HG03097 (cell line): ENCODE measurements around the gene CEP85L.

Source experiments
- ATAC-seq: cut with Tn5 transposase; IDR thresholded peaks from one replicate; pipeline ENCODE4 v1.9.1; 2021; ENCODE audit not compliant: unreplicated experiment, low FRiP score

The CEP85L gene

GRCh38 chr6:118663993-118664985 is 12.9 kb upstream of the CEP85L start:
- ATAC-seq = no peak

GRCh38 chr6:118661831-118662230 is 10.4 kb upstream of the CEP85L start:
- no peak for ATAC-seq

DNA sequence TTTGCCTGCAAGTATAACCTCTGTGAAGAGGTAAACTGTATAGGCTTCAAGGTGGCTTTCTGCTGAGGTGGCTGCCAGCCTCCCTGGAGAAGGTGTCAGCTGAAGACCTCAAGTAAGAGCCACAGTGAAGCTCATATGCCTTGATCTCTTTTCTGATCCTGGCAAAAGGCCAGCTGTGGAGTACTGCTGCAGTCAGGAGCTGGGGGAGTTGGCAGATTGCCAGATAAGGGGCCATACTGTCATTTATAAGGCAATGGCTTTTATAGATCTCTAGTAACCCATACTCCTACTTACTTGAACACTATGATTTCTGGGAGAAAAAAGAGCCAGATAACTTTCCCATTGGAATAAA is 8.8 kb upstream of the CEP85L start:
- no peak for ATAC-seq

GRCh38 chr6:118659513-118660217 is 8.3 kb upstream of the CEP85L start:
- no peak for ATAC-seq

DNA sequence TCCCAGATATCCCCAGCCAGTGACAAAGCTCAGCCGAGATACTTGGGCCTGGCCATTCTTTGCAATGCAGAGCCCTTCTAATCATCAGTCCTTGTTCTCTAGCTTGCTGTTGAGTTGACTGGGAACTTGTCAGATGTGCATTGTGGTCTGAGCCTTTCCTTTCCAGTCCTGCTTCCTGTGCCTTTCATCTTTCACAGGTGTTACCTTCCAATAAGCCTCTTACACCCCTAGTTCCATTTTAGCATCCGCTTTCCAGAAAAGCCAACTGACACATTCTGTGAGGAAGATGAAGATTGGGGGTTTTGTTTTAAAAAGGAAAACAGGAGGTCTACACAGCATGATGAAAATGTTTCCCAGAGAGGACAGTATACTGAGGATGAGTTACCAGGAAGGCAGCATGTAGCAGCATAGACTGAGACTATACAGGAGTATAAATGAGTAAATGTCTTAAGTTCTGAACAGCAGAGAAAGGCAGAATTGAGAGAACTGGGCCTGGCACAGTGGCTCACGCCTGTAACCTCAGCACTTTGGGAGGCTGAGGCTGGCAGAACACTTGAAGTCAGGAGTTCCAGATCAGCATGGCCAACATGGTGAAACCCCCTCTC is 5.6 kb upstream of the CEP85L start:
- ATAC-seq = no peak

GRCh38 chr6:118652051-118652615 is 742 bp upstream of the CEP85L start:
- ATAC-seq = no peak

DNA sequence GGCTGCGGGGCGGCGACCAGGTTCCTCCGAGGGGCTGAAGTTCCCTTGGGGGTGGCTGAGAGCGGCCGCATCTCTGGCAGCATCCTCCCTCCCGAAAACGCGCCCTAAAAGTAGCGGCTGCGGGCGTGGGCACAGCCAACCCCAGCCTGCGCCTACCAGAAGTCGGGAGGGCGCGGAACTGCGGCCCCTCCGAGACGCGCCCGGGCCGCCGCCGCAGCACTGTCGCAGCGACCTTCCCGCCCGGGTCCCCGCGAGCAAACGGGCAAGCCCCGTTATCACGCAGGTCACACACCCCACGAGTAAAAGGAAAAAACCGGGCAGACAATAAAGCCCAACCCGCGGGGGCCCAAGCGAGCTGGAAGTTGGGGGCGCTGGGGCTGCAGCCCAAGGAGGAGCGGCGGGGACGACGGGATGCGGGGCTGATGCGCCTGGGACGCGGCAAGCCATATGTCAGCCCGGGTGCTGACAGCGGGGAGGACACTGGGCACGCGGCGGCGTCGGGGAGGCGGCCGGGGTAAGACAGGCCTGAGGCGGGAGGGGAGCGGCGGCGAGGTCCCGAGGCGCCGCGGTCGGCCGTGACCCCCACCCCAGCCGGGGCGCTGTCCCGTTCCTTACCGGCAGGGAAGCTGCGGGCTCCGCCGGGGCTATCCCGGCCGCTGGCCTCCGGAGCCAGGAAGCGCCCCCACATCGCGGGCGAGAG is 659 bp downstream of the CEP85L start:
- ATAC-seq = peak; percentile 31

GRCh38 chr6:118649918-118650581 is 1.3 kb downstream of the CEP85L start:
- no peak for ATAC-seq

DNA sequence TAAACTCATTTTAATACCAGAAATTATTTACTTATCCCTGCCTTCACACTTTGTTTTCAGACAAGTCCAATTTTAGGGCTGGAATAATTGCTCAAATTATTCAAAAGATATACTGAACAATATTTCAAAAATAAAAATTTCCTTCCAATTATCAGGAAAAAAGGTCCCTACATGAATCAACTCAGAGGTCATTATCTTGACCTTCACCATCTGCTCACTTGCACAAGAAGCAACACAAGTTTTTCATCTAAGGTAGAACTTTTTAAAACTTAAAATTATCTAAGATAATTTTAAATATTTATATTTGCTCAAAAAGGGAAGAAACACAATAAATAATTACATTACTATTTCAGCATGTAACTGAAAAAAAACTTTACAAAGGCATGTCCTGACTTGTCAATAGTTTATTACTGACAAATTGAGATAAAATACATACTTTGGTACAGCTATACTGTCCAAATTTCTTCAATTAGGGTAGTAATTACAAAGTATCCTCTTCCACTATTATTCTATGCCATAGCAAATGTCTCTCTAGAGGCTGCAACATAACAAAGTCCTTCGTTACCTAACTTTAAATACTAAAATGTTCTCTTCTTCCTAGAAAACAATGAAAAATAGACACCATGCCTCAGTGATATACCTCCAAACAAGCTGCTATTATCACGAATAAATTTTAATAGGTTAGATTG is 2.4 kb downstream of the CEP85L start:
- ATAC-seq = no peak

DNA sequence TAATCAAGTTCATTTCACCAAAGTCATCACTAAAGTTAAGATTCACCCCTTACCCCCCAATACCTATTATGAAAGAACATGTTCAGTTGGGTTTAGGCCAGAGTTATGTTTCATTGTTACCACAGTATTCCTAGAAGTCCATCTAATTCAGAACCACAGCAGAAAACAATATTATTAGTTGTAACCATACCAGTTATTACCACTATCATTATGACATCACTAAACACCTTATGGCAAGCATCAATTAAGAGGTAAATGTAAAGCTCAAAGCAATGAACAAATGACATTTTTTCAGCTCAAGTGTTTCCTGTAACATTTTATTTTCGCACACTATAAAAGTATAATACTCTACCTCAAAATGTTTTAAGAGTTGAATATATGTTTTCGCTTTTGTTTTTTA is 4.4 kb downstream of the CEP85L start:
- ATAC-seq = no peak

- ATAC-seq = no peak
Observed at GRCh38 chr6:118645395-118645794, 6.0 kb downstream of the CEP85L start.

- no peak for ATAC-seq
Observed at GRCh38 chr6:118644007-118644406, 7.4 kb downstream of the CEP85L start.

- no peak for ATAC-seq
Observed at GRCh38 chr6:118641042-118641441, 10.3 kb downstream of the CEP85L start.

- ATAC-seq = peak; percentile 69
Observed at GRCh38 chr6:118639054-118639964, 12.1 kb downstream of the CEP85L start.

GRCh38 chr6:118638288-118638687 is 13.1 kb downstream of the CEP85L start:
- ATAC-seq = no peak

- no peak for ATAC-seq
Observed at GRCh38 chr6:118635909-118636735, 15.3 kb downstream of the CEP85L start.

GRCh38 chr6:118632359-118632758 is 19.0 kb downstream of the CEP85L start:
- ATAC-seq = no peak
